Measurements from ENCODE around the gene LRRC49.
"Not testable (repeated sequence)": the region's sequence is repeated elsewhere in the genome, so short reads cannot be mapped to it uniquely, and the experiment has no call there.

The LRRC49 gene

GRCh38 chr15:70964058-70964457 is 71.4 kb downstream of the LRRC49 start:
- in situ Hi-C loops (cut with MboI; ENCODE audit: low pct_unique_long_range_greater_than_20kb, low sequenced_read_pairs) = no loop called here
- no peak for DNase-seq

GRCh38 chr15:70964686-70965085 is 72.1 kb downstream of the LRRC49 start:
- in situ Hi-C loops (cut with MboI; ENCODE audit: low pct_unique_long_range_greater_than_20kb, low sequenced_read_pairs) = no loop called here
- no peak for DNase-seq

GRCh38 chr15:70967646-70968045 is 75.0 kb downstream of the LRRC49 start:
- no peak for DNase-seq

GRCh38 chr15:70974004-70974832 is 81.6 kb downstream of the LRRC49 start:
- in situ Hi-C loops (cut with MboI; ENCODE audit: low pct_unique_long_range_greater_than_20kb, low sequenced_read_pairs) = no loop called here
- peak; percentile 49 for DNase-seq

More at GRCh38 chr15:70967646-70968045, 75.0 kb downstream of the LRRC49 start:
- in situ Hi-C loops (cut with MboI; ENCODE audit: low pct_unique_long_range_greater_than_20kb, low sequenced_read_pairs) = no loop called here

- in situ Hi-C loops (cut with MboI; ENCODE audit: low pct_unique_long_range_greater_than_20kb, low sequenced_read_pairs) = no loop called here
- no peak for DNase-seq
These were observed 84.2 kb downstream of the LRRC49 start for GRCh38 chr15:70976851-70977250.

- in situ Hi-C loops (cut with MboI; ENCODE audit: low pct_unique_long_range_greater_than_20kb, low sequenced_read_pairs) = no loop called here
- peak; percentile 7 for DNase-seq
These were observed 102.9 kb downstream of the LRRC49 start for GRCh38 chr15:70995383-70995970.

GRCh38 chr15:70998319-70998718 is 105.7 kb downstream of the LRRC49 start:
- in situ Hi-C loops (cut with MboI; ENCODE audit: low pct_unique_long_range_greater_than_20kb, low sequenced_read_pairs) = no loop called here

GRCh38 chr15:71002316-71002715 is 109.7 kb downstream of the LRRC49 start:
- in situ Hi-C loops (cut with MboI; ENCODE audit: low pct_unique_long_range_greater_than_20kb, low sequenced_read_pairs) = no loop called here

More at GRCh38 chr15:70998319-70998718, 105.7 kb downstream of the LRRC49 start:
- no peak for DNase-seq

GRCh38 chr15:71003319-71003718 is 110.7 kb downstream of the LRRC49 start:
- in situ Hi-C loops (cut with MboI; ENCODE audit: low pct_unique_long_range_greater_than_20kb, low sequenced_read_pairs) = no loop called here
- no peak for DNase-seq

More at GRCh38 chr15:71002316-71002715, 109.7 kb downstream of the LRRC49 start:
- DNase-seq = no peak

GRCh38 chr15:71004506-71004905 is 111.9 kb downstream of the LRRC49 start:
- DNase-seq; in situ Hi-C loops (cut with MboI; ENCODE audit: low pct_unique_long_range_greater_than_20kb, low sequenced_read_pairs): not testable (repeated sequence)

GRCh38 chr15:71005895-71006294 is 113.3 kb downstream of the LRRC49 start:
- DNase-seq = no peak
- in situ Hi-C loops (cut with MboI; ENCODE audit: low pct_unique_long_range_greater_than_20kb, low sequenced_read_pairs) = no loop called here

- in situ Hi-C loops (cut with MboI; ENCODE audit: low pct_unique_long_range_greater_than_20kb, low sequenced_read_pairs) = no loop called here
These were observed 115.7 kb downstream of the LRRC49 start for GRCh38 chr15:71008250-71008870.

GRCh38 chr15:71010472-71010871 is 117.8 kb downstream of the LRRC49 start:
- in situ Hi-C loops (cut with MboI; ENCODE audit: low pct_unique_long_range_greater_than_20kb, low sequenced_read_pairs) = no loop called here

More at GRCh38 chr15:71008250-71008870, 115.7 kb downstream of the LRRC49 start:
- no peak for DNase-seq

GRCh38 chr15:71010997-71011396 is 118.4 kb downstream of the LRRC49 start:
- in situ Hi-C loops (cut with MboI; ENCODE audit: low pct_unique_long_range_greater_than_20kb, low sequenced_read_pairs) = no loop called here
- no peak for DNase-seq

More at GRCh38 chr15:71010472-71010871, 117.8 kb downstream of the LRRC49 start:
- DNase-seq = no peak

GRCh38 chr15:71011503-71012155 is 119.0 kb downstream of the LRRC49 start:
- peak; percentile 25 for DNase-seq
- in situ Hi-C loops (cut with MboI; ENCODE audit: low pct_unique_long_range_greater_than_20kb, low sequenced_read_pairs) = no loop called here

- no peak for DNase-seq
- in situ Hi-C loops (cut with MboI; ENCODE audit: low pct_unique_long_range_greater_than_20kb, low sequenced_read_pairs) = no loop called here
These were observed 120.8 kb downstream of the LRRC49 start for GRCh38 chr15:71013446-71013845.

GRCh38 chr15:71015342-71015741 is 122.7 kb downstream of the LRRC49 start:
- in situ Hi-C loops (cut with MboI; ENCODE audit: low pct_unique_long_range_greater_than_20kb, low sequenced_read_pairs) = no loop called here
- DNase-seq = no peak

GRCh38 chr15:71031232-71031631 is 138.6 kb downstream of the LRRC49 start:
- in situ Hi-C loops (cut with MboI; ENCODE audit: low pct_unique_long_range_greater_than_20kb, low sequenced_read_pairs); DNase-seq: not testable (repeated sequence)

GRCh38 chr15:71035478-71035877 is 142.9 kb downstream of the LRRC49 start:
- in situ Hi-C loops (cut with MboI; ENCODE audit: low pct_unique_long_range_greater_than_20kb, low sequenced_read_pairs) = not testable (repeated sequence)

More at GRCh38 chr15:71035478-71035877, 142.9 kb downstream of the LRRC49 start:
- not testable (repeated sequence) for DNase-seq
